ENCODE results near the gene AAMP. TPM values are rescaled to one million over a fixed set of nuclear protein-coding genes. Genes with fewer than 3 reads are reported as not detected.
"Not testable (repeated sequence)": the region's sequence is repeated elsewhere in the genome, so short reads cannot be mapped to it uniquely, and the experiment has no call there.

AAMP gene
- 86.5 TPM for polyA plus RNA-seq (2013, experiment 1 of 2; ENCODE audit: insufficient read length)
- polyA plus RNA-seq (2013, experiment 2 of 2; ENCODE audit: insufficient read length): 75.3 TPM

DNA sequence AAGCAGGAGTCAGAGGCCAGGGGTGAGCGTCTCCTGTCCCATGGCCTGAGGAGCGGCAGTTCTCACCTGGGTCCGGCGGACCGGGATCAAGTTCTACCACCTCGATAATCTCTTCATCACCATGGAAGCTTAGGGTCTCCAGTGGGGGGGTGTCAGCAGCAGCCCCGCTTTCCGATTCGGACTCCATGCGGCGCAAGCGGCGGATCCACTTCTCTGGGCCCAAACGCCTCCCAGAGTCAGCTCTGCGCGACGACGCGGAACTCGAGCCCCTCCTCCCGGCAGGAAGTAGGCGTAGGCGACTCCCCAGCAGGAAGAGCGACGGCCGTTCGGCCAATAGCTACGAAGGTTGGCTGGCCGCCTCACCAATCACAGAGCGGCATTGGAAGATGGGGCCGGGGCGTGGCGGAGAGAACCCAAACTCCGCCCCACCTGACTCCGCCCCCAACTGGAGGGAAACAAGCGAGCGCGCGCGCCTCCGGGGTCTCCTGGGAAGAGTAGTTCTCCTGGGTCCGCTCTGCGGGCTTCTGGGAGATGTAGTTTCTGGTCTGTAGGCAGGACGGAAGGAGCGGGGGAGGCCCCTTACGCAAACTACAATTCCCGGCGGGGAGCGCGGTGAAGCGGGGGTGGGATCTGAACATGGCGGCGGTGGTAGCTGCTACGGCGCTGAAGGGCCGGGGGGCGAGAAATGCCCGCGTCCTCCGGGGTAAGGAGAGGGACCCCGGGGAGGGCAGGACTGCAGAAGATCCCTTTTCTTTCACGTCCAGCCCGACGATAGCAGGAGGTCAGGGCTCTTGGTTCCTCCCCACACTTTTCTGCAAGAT, at the start of gene AAMP, which contains the start of gene PNKD:
Gene AAMP (minus strand): TSS at position 238 of the 821 bp plus-strand sequence. CDS start 51 bp downstream, at position 187.
Gene PNKD (plus strand): TSS at position 620 of the 821 bp plus-strand sequence. CDS start 17 bp downstream, at position 637.
- peak; percentile 100 for DNase-seq

DNA sequence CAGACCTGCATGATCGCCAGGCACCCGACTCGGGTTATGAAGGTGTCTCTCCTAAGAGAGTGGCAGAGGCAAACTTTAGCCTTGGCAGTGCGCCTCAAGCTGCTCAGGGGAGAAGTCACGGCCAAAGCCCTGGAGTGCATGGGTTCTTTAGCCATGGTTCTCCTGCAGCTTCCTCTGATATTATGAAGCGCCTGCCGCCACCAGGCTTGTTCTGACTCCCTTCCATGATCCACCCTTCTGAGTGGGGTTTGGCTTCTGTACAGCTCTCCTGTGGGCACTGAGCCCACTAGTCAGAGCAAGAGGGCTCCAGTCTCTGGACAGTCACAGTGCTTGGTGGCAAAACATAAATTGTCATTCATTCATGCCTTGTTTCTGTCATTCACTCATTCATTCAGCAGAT, 48.3 kb upstream of the AAMP start:
- DNase-seq: no peak

- no peak for DNase-seq
Observed at GRCh38 chr2:218317835-218318234, 47.9 kb upstream of the AAMP start.

DNA sequence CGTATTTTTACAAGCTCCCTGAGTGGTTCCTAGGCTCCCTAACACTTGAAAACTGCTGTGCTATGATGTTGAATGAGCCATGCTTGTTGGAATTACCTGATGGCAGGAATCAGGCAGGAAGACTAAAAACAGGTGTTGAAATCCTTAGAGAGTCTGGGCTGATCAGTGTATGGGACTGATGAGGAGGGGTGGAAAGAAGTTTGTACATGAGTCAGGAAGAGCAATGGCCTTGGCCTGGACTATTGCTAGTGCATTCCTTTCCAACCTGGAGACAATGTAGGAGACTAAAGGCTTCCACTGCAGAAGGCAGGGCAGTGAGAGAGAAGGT, 47.3 kb upstream of the AAMP start:
- DNase-seq: no peak

DNA sequence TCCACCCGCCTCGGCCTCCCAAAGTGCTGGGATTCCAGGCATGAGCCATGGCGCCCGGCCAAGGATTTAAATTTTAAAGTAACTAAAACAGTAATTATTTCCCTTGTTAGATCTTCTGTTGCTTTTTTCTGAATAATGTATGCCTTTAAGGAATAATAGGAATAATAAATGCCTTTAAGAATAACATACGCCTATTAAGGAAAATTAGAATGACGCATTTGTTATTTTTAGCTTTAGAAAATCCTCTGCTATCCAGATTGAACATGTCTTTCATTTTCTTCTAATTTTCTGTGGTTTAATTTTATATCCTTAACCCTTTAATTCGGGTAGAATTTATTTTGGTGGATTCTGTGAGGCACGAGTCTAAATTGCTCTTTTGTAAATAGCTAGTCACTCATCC, 45.5 kb upstream of the AAMP start:
- no peak for DNase-seq

GRCh38 chr2:218314764-218315163, 44.8 kb upstream of the AAMP start:
- not testable (repeated sequence) for DNase-seq

- DNase-seq: no peak
Observed at GRCh38 chr2:218313356-218313755, 43.4 kb upstream of the AAMP start.

- DNase-seq: no peak
Observed at GRCh38 chr2:218312267-218312756, 42.4 kb upstream of the AAMP start.

GRCh38 chr2:218311541-218312266, 41.8 kb upstream of the AAMP start:
- DNase-seq: not testable (repeated sequence)

GRCh38 chr2:218310853-218311540, 41.1 kb upstream of the AAMP start:
- DNase-seq: no peak

DNA sequence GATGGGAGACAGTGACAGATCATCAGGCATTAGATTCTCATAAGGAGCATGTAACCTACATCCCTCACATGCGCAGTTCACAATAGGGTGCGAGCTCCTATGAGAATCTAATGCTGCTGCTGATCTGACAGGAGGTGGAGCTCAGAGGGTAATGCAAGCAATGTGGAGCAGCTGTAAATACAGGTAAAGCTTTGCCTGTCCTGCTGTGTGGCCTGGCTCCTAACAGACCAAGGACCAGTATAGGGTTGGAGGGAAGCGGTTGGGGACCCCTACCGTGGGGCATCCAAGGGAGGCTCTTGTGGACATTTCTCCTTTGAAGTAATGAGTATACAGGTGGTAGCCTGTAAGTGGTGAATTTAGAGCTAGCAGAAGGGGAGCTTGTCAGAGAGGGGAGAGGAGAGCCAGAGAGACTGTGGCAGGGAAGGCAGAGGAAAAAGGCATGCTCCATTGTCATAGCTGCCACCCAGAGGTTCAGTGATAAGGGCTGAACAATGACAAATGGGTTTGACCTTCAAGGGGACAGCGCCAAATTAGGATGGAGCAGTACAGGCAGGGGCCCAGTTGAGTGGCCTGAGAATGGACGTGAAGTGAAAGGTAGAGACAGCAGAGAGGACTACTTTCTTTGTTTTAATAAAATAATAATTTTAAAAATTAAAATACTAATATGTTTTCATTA, 37.6 kb upstream of the AAMP start:
- DNase-seq: no peak

DNA sequence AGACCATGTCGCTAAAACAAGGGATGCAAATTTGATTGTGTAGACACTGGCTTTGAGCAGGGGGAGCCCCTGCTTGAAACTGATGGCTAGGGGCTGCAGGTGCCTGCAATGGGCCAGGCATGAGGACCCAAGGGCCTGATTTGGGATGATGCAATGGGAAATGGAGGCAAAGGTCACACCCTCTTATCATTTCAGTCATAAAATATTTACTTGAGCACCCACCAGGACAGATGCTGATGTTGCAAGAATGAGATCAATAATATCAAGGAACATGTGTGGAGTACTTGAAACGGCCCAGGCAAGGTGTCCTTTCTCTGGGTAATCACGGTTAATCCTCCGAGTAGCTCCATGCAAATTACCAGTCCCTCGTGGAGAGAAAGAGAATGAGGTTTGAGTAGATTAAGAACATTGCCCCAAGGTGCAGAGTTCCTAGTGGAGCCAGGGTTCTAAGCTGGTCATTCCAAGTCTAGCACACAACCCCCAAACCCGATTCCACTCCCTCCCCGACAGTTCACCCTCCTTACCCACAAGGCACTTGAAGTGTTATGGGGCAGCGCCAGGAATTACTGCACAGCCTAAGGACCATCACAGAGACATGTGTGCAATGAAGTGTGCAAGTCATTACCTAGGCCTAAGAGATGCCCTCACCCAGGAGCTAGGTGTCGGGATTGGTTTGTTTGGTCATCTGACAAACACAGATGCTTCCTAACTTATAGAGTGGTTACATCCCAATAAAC, 36.4 kb upstream of the AAMP start:
- no peak for DNase-seq

- no peak for DNase-seq
Observed at GRCh38 chr2:218305383-218305782, 35.4 kb upstream of the AAMP start.

DNA sequence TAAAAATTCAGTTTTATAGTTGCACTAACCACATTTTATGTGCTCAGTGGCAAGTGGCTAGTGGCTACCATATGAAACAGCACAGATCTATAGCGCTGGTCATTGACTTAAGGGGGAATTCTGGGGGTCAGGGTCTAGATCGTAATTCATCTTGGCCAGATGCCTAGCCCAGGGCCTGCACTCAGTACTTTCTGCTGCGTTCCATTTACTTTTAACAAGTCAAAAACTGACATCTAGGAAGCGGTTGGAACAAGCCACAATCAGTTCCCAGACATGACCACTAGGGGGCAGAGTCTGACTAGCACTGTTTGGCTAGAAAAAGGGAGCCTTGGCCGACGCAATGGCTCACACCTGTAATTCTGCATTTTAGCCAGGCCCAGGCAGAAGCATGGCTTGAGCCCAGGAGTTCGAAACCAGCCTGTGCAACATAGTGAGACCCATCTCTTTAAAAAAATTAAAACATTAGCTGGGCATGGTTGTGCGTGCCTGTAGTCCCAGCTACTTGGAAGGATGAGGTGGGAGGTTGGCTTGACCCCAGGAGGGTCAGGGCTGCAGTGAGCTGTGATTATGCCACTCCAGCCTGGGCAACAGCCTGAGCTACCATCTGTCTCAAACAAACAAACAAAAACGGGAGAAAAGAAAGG, 31.4 kb upstream of the AAMP start:
- DNase-seq: peak; percentile 72

DNA sequence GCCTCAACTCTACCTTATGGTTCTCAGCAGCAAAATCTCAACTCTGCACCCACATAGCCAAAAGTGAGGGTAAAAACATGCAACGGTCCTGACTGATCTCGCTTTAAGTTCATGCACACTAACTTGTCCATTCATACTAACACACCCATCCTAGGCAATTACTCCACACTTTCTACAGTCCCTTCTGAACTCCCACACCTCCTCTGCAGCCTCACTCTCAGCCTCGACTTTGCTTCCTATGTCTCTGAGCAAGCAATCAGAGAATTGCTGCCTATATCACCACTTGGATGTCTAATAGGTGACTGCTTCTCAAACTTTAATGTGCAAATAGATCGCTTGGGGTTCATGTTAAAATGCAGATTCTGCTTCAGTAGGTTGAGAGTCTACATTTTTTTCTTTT, 30.2 kb upstream of the AAMP start:
- no peak for DNase-seq

GRCh38 chr2:218298314-218298875, 28.5 kb upstream of the AAMP start:
- no peak for DNase-seq

DNA sequence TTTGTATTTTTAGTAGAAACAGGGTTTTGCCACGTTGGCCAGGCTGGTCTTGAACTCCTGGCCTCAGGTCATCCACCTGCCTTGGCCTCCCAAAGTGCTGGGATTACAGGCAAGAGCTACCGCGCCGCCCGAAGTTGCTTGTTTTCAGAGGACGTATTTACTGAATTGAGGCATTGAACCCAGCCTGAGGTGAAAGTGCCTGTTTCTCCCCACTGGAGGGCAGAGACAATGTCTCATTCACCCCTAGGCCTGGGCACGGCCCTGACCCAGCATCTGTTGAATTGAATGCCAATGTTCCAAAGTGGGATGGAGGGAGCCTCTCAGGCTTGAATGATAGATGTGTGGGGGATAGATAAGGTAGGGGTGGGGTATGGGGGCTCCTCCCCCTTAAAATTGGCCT, 26.9 kb upstream of the AAMP start:
- DNase-seq: no peak

- no peak for DNase-seq
Observed at GRCh38 chr2:218296200-218296599, 26.3 kb upstream of the AAMP start.

GRCh38 chr2:218295029-218295428, 25.1 kb upstream of the AAMP start:
- no peak for DNase-seq

DNA sequence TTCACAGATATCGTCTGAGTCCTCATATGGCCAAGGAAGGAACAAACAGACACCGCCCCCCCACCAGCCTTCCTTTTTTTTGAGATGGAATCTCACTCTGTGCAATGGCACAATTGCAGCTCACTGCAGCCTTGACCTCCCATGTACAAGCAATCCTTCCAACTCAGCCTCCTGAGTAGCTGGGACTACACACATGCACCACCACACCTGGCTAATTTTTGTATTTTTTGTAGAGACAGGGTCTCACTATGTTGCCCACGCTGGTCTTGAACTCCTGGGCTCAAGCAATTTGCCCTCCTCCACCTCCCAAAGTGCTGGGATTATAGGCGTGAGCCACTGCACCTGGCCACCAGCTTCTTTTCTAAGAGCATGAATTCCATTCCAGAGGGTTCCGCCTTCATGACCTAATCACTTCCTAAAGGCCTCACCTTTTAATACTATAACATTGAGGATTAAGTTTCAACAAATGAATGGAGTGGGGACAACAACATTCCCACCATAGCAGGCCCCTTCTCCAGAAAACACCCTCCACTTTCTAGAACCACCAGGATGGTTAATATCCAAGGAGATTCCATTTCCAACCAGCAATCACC, 24.6 kb upstream of the AAMP start:
- DNase-seq: no peak

Data from fibroblast of skin of abdomen (primary cell).